ENCODE measurements around the gene C12orf60. TPM values are rescaled to one million over a fixed set of nuclear protein-coding genes. Genes with fewer than 3 reads are reported as not detected.

Gene C12orf60
- total RNA-seq, 4 donors from 2014 or later: 0.31 to 0.83 TPM; not detected in 2

GRCh38 chr12:14834509-14834908, 31.0 kb downstream of the C12orf60 start:
- Histone ChIP-seq H3K27me3 (peaks cover 2% of the 10 kb centered on the region), H3K27ac (no peak overlapping the region), H3K9me3 (no peaks in the 10 kb centered on the region), H3K4me1 (no peaks in the 10 kb centered on the region), H3K36me3 (no peaks in the 10 kb centered on the region), H3K4me3 (no peak overlapping the region)
- TF ChIP-seq EP300 (IDR thresholded peaks at IDR 0.05): no peak
- no peak for TF ChIP-seq POLR2A (IDR thresholded peaks at IDR 0.05)
- TF ChIP-seq CTCF (IDR thresholded peaks at IDR 0.05): no peak
- TF ChIP-seq POLR2AphosphoS5 (IDR thresholded peaks at IDR 0.05): no peak
- DNase-seq (ENCODE audit: low spot score in 2 of 2): no peak

- 78% methylated on average over 7 of the region's 7 CpGs for WGBS
- Histone ChIP-seq H3K27ac (no peak overlapping the region), H3K27me3 (peaks cover 2% of the 10 kb centered on the region), H3K4me1 (peaks cover 3% of the 10 kb centered on the region), H3K9me3 (no peaks in the 10 kb centered on the region), H3K4me3 (no peak overlapping the region), H3K36me3 (no peaks in the 10 kb centered on the region)
- no peak for DNase-seq (ENCODE audit: low spot score in 2 of 2)
- no peak for TF ChIP-seq POLR2A (IDR thresholded peaks at IDR 0.05)
- TF ChIP-seq CTCF (IDR thresholded peaks at IDR 0.05): no peak
- TF ChIP-seq EP300 (IDR thresholded peaks at IDR 0.05): no peak
Observed at GRCh38 chr12:14836336-14837210, 33.1 kb downstream of the C12orf60 start.

- Histone ChIP-seq H3K27ac (no peak overlapping the region), H3K36me3 (no peaks in the 10 kb centered on the region), H3K27me3 (no peaks in the 10 kb centered on the region), H3K4me3 (no peak overlapping the region), H3K9me3 (no peaks in the 10 kb centered on the region), H3K4me1 (peaks cover 17% of the 10 kb centered on the region)
- DNase-seq (ENCODE audit: low spot score in 2 of 2): no peak
- no peak for TF ChIP-seq POLR2A (IDR thresholded peaks at IDR 0.05)
- TF ChIP-seq POLR2AphosphoS5 (IDR thresholded peaks at IDR 0.05): no peak
- no peak for TF ChIP-seq CTCF (IDR thresholded peaks at IDR 0.05)
- WGBS: 95% methylated on average over 1 of the region's 1 CpG
Observed at GRCh38 chr12:14839262-14839661, 35.8 kb downstream of the C12orf60 start.

- no peak overlapping the region for H3K27ac ChIP-seq
- H3K9me3 ChIP-seq: no peaks in the 10 kb centered on the region
- TF ChIP-seq POLR2A (IDR thresholded peaks at IDR 0.05): no peak
- no peak for TF ChIP-seq CTCF (IDR thresholded peaks at IDR 0.05)
- TF ChIP-seq POLR2AphosphoS5 (IDR thresholded peaks at IDR 0.05): no peak
- no peak for TF ChIP-seq EP300 (IDR thresholded peaks at IDR 0.05)
- no peak overlapping the region for H3K4me3 ChIP-seq
- WGBS: 88% methylated on average over 4 of the region's 4 CpGs
- peaks cover 20% of the 10 kb centered on the region for H3K4me1 ChIP-seq
- DNase-seq (ENCODE audit: low spot score in 2 of 2): no peak
- no peaks in the 10 kb centered on the region for H3K36me3 ChIP-seq
- no peaks in the 10 kb centered on the region for H3K27me3 ChIP-seq
Observed at GRCh38 chr12:14840616-14841015, 37.1 kb downstream of the C12orf60 start.

GRCh38 chr12:14841761-14842160, 38.3 kb downstream of the C12orf60 start:
- WGBS: 21% methylated on average over 3 of the region's 3 CpGs
- H3K27ac ChIP-seq: peak overlapping the region; percentile 40
- no peaks in the 10 kb centered on the region for H3K36me3 ChIP-seq
- no peak overlapping the region for H3K4me3 ChIP-seq
- TF ChIP-seq EP300 (IDR thresholded peaks at IDR 0.05) (no peak), POLR2AphosphoS5 (IDR thresholded peaks at IDR 0.05) (peak in 2 of 3 donors; percentile 76 to 77), POLR2A (IDR thresholded peaks at IDR 0.05) (no peak)
- H3K4me1 ChIP-seq: peaks cover 32% of the 10 kb centered on the region
- no peaks in the 10 kb centered on the region for H3K9me3 ChIP-seq
- DNase-seq (ENCODE audit: low spot score in 2 of 2): peak; percentile 68 to 76
- no peaks in the 10 kb centered on the region for H3K27me3 ChIP-seq

Data from suprapubic skin (tissue), 4 donors.